ENCODE results near the gene MCTS1.

DNA sequence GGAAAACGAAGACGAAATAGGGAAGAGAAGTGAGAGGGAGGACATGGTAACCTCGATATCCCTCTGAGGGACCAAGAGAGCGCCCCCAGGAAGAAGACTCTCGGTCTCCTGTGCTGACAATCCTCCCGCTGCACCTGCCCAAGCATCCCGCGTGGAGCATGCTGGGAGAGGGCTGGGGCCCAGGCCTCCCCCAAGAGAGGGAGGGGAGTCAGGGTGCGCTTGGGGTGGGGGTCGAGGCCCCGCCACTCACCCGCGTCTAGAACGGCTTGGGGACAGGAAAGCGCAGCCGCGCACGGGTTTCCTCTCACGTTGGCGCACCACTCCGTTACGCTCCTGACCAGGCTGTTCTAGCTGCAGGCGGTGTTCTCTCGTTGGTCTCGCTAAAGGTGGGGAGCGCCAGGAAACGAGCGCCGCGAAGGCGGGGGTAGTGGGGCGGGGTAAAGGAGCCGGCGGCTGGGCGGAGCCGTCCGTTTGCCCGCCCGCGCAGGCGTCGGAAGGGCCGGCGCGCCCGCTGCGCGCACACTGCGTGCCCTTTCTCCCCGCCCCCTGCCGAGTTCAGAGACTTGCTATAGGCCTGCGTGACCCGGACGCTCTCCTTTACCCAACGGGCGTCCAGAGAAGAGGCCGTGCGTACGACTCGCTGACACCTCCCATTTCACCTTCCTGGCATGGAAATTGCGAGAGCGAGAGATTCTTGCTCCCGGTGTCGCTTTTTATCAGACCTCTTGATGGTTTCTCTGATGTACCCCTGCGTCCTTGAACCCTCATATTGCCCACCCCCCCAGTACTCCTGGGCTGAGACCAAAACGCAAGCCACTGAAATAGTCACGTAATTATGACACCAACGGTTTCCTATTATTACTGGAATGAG is 26.0 kb downstream of the MCTS1 start, which contains the start of gene C1GALT1C1:
- TF ChIP-seq, protein P1, sequence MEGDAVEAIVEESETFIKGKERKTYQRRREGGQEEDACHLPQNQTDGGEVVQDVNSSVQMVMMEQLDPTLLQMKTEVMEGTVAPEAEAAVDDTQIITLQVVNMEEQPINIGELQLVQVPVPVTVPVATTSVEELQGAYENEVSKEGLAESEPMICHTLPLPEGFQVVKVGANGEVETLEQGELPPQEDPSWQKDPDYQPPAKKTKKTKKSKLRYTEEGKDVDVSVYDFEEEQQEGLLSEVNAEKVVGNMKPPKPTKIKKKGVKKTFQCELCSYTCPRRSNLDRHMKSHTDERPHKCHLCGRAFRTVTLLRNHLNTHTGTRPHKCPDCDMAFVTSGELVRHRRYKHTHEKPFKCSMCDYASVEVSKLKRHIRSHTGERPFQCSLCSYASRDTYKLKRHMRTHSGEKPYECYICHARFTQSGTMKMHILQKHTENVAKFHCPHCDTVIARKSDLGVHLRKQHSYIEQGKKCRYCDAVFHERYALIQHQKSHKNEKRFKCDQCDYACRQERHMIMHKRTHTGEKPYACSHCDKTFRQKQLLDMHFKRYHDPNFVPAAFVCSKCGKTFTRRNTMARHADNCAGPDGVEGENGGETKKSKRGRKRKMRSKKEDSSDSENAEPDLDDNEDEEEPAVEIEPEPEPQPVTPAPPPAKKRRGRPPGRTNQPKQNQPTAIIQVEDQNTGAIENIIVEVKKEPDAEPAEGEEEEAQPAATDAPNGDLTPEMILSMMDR (IDR thresholded peaks at IDR 0.05), result no peak
- peak; percentile 69 for TF ChIP-seq POLR2A (IDR thresholded peaks at IDR 0.05)
